ENCODE results near the gene PVR.

DNA sequence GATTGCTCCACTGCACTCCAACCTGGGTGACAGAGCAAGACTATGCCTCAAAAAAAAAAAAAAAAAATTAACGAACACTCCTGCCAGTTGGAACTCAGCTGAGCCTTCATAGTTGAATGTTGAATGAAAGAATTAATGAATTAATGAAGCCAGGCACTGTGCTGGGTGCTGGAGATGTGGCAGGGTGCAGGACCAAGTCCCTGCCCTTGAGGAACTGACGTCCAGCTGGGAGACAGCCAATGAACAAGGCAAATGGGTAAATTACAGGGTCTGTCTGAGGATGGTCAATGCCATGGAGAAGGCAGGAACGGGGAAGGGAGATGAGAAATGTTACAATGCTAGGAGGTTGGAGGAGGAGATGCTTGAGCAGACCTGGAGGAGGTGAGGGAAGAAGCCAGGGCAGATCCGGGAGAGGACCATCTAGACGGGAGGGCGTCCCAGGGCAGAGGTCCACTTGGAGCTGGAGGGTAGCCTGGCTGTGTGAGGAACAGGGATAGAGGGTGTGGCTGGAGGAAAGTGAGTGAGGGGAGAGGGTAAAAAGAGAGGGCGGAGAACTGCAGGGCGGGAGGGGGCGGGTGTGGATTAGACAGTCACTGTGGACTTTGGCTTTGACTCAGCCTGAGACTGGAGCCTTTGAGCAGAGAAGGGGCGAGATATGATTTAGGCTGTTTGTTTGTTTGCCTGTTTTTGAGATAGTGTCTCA is 47.1 kb upstream of the PVR start:
- TF ChIP-seq, protein P1, sequence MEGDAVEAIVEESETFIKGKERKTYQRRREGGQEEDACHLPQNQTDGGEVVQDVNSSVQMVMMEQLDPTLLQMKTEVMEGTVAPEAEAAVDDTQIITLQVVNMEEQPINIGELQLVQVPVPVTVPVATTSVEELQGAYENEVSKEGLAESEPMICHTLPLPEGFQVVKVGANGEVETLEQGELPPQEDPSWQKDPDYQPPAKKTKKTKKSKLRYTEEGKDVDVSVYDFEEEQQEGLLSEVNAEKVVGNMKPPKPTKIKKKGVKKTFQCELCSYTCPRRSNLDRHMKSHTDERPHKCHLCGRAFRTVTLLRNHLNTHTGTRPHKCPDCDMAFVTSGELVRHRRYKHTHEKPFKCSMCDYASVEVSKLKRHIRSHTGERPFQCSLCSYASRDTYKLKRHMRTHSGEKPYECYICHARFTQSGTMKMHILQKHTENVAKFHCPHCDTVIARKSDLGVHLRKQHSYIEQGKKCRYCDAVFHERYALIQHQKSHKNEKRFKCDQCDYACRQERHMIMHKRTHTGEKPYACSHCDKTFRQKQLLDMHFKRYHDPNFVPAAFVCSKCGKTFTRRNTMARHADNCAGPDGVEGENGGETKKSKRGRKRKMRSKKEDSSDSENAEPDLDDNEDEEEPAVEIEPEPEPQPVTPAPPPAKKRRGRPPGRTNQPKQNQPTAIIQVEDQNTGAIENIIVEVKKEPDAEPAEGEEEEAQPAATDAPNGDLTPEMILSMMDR (IDR thresholded peaks at IDR 0.05) = no peak
- TF ChIP-seq POLR2A (IDR thresholded peaks at IDR 0.05) (no peak), POLR2AphosphoS5 (IDR thresholded peaks at IDR 0.05) (no peak), EP300 (IDR thresholded peaks at IDR 0.05; ENCODE audit: low read depth) (no peak)
